Fibroblast of skin of back (primary cell): Measurements from ENCODE around the gene ZNF546.
"Not testable (repeated sequence)": the region's sequence is repeated elsewhere in the genome, so short reads cannot be mapped to it uniquely, and the experiment has no call there.

Experiments
- DNase-seq: peaks from one replicate; pipeline ENCODE4 v3.0.0-alpha.2; 2013

Gene ZNF546

DNA sequence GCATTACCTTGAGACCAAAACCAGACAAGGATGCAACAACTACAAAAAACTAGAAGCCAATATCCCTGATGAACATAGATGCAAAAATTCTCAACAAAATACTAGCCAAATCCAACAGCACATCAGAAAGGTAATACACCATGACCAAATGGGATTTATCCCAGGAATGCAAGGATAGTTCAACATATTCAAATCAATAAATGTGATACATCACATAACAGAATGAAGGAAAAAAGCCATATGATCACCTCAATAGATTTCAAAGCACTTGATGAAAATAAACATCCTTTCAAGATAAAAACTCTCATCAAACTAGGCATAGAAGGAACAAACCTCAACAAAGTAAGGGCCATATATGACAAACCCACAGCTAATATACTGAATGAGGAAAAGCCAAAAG, 10.2 kb upstream of the ZNF546 start:
- no peak for DNase-seq

DNA sequence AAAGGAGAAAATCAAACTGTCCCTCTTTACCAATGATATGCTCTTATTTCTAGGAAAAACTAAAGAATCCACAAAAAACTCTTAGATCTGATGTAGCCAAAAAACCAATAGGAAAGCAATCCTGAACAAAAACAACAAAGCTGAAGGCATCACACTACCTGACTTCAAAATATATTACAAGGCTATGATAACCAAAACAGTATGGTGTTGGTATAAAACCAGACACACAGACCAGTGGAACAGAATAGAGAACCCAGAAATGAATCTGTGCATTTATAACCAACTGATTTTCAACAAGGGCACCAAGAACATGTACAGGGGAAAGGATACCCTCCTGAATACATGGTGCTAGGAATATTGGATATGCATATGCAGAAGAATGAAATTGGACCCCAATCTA, 9.7 kb upstream of the ZNF546 start:
- no peak for DNase-seq

GRCh38 chr19:39987596-39987995, 9.3 kb upstream of the ZNF546 start:
- DNase-seq: no peak

DNA sequence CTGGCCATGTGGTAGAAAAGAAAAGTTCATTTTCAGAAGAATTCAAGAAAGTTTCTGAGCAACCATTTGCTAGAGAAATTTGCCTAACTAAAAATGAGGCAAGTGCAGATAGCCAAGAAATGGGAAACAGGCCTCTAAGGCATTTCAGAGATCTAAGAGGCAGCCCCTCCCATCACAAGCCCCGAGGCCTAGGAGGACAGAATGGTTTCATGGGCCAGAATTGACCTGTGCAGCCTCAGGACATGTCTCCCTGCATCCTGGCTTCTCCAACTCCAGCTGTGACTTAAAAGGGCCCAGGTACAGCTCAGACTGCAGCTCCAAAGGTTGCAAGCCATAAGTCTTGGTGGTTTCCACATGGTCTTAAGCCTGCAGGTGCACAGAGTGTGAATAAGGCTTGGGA, 3.3 kb upstream of the ZNF546 start:
- no peak for DNase-seq

DNA sequence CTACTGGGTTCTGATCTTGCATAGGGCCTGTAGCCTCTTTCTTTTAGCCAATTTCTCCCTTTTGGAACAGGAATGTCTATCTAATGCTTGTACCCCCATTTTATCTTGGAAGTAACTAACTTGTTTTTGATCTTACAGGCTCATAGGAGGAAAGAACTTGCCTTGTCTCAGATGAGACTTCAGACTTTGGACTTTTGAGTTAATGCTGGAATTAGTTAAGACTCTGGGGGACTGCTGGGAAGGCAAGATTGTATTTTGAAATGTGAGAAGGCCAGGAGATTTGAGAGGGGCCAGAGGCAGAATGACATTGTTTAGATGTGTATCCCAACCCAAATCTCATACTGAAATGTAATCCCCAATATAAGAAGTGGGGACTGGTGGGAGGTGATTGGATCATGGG, 2.5 kb upstream of the ZNF546 start:
- DNase-seq: no peak

DNA sequence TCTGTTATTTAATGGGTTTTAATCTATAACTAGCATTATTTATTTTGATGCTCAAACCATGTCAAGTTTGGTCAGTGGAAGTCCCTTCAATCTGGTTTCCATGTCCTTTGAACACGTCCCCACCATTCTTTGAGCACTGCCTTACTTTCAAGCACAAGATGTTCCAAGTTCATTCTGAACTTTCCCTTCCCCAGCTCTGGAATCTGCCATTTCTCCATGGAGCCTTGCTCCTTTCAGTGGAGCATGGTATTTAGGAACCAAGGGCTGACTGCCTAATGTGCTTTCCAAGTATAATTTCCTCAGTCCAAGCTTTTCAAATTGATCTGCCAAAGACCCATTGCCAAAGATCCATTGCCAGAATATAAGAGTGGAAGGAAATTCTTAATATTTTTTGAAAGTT, 1.1 kb upstream of the ZNF546 start:
- no peak for DNase-seq

DNA sequence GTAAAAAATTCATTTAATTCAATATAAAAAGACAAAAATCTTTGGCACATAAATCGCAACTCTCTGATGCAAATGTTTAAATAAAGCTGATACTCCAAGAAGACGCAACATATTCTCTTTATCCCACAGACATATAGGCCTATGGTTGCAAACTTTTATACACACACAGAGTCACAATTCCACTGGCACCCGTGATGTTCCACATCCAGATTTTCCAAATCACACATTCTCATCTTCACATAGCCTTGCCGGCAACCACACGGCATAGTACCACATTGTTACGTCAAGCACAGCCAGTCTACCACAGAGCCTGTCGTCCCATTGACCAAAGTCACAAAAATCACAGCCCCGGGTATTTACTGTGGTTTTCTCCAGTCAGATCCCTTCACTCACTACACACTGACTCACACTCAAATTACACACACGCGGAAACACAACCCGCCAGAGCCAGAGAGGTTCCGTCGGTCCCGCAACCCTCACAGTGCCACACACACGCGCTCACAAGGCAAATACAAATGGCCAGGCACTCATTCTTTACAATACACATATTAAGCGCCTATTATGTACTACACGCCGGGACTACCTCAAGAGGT, 546 bp upstream of the ZNF546 start:
- peak; percentile 71 for DNase-seq

- no peak for DNase-seq
Observed at GRCh38 chr19:39997638-39998216, 867 bp downstream of the ZNF546 start.

- peak; percentile 65 for DNase-seq
Observed at GRCh38 chr19:39998501-39998900, 1.6 kb downstream of the ZNF546 start.

- no peak for DNase-seq
Observed at GRCh38 chr19:40005691-40006272, 8.9 kb downstream of the ZNF546 start.

DNA sequence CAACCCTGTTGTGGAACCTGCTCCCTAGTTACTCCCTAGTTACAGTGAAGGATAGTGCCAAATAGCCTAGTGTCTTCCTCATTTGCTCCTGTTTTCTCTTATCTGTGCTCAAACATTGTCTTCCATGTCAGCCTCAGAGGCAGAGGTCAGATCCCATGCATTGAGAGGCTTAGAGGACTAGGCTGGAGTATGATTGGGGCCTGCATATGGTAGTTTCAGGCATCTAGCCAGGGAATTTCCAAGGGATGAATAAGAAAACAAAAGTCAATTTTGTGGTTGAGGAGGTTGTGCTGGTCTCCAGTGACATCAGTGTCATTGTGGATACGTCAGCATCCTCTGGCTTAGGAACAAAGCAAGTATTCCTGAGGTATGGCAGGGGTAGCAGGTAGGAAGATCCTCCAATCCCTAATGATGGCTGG, 9.4 kb downstream of the ZNF546 start:
- DNase-seq: peak; percentile 82

DNA sequence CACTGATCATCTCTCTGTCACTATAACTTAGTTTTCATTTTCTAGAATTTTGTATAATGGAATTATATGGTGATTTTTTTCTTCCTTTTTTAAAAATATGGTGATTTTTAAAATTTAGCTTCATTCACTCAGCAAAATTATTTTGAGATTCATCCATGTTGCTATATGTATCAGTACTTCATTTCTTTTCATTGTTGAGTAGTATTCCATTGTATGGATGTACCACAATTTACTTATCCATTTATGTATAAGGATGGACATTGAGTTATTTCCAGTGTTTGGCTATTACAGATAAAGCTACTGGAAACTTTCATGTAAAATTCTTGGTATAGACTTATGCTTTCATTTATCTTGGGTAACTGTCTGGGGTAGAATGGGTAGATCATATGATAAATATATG, 12.8 kb downstream of the ZNF546 start:
- DNase-seq: no peak

DNA sequence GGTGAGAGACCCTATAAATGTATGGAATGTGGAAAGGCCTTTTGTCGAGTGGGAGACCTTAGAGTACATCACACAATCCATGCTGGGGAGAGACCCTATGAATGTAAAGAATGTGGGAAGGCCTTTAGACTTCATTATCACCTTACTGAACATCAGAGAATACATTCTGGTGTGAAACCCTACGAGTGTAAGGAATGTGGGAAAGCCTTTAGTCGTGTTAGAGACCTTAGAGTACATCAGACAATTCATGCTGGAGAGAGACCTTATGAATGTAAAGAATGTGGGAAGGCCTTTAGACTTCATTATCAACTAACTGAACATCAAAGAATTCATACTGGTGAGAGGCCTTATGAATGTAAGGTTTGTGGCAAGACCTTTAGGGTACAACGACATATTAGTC, 17.1 kb downstream of the ZNF546 start:
- DNase-seq: no peak

GRCh38 chr19:40023969-40024368, 27.1 kb downstream of the ZNF546 start:
- DNase-seq: no peak

DNA sequence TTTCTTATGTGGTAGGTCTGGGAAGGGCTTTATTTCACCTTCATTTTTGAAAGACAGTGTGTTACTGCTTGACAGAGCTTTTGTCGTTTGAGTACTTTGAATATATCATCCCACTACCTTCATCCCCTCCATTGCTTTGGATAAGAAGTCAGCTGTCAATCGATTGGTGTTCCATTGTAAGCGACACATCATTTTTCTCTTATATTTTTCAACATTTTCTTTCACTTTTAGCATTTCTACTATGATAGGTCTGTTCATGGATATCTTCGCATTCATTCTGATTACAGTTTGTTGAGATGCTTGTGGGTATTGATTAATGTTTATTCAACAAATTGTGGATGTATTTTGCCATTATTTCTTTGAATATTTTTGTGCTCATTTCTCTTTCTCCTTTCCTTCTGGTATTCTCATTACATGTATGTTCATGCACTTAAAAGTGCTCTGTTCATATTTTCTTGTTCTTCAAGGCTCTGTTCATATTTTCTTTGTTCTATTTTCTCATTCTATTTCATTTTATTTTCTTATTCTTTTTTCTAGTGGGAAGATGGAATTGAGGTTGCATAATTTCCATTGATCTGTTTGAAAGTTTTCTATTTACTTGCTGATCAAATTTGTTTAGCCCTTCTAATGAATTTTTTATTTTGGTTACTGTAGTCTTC, 29.2 kb downstream of the ZNF546 start:
- DNase-seq: no peak

DNA sequence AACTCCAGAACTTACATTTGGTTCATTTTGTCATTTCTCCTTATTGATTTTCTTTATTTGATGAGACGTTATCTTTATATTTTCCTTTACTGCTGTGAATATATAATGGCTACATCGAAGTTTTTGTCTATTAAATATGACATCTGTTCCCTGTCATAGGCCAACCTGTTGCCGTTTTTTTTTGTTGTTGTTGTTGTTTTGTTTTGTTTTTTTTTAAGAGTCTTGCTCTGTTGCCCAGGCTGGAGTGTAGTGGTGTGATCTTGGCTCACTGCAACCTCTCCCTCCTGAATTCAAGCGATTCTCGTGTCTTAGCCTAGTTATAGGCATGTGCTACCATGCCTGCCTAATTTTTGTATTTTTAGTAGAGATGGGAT, 29.7 kb downstream of the ZNF546 start:
- DNase-seq: no peak

DNA sequence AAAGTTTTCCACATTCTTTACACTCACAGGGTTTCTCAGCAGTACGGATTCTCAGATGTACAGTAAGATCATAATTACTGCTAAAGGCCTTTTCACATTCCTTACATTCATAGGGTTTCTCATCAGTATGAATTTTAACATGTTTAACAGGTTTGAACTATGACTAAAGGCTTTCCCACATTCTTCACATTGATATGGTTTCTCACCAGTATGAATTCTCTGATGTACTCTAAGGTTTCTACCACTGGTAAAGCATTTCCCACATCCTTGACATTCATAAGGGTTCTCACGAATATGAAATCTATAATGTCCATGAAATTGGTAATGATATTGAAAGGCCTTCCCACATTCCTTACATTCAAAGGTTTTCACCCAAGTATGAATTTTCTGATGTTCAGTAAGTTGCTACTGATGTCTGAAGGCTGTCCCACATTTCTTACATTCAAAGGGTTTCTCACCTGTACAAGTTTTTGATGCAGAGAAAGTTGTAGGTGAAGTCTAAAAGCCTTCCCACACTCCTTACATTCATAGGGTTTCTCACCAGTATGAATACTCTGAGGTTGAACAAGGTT, 37.2 kb downstream of the ZNF546 start:
- no peak for DNase-seq

DNA sequence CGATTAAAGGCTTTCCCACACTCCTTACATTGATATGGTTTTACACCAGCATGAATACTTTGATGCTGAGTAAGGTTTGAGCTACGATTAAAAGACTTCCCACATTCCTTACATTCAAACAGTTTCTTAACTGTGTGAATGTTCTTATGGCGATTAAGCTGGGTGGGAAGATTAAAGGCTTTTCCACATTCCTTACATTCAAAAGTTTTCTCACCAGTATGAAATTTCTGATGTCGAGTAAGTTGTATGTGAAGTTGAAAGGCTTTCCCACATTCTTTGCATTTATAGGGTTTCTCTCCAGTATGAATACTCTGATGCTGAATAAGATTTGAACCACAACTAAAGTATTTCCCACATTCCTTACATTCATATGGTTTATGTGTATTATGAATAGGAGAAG, 39.1 kb downstream of the ZNF546 start:
- peak; percentile 35 for DNase-seq

GRCh38 chr19:40038047-40038446, 41.2 kb downstream of the ZNF546 start:
- DNase-seq: not testable (repeated sequence)

GRCh38 chr19:40041718-40042117, 44.9 kb downstream of the ZNF546 start:
- DNase-seq: not testable (repeated sequence)

- DNase-seq: no peak
Observed at GRCh38 chr19:40053491-40053890, 56.6 kb downstream of the ZNF546 start.

DNA sequence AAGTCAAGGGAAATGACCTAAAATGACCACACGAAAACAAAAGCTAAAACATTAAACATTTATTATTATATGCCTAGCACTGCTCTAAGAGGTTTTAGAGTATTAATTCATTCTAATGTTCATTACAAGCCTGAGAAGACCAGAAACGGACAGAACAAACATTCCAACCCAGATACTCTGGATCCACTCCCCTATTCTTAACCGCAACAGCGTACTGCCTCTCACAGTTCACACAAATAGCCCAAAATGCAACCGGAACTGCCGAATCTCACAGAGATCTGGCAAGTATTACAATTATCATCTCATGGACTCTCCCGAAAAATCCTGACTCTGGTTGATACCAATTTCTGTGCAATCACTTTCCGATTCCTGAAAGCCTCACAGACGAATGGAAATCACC, 57.8 kb downstream of the ZNF546 start:
- DNase-seq: no peak

DNA sequence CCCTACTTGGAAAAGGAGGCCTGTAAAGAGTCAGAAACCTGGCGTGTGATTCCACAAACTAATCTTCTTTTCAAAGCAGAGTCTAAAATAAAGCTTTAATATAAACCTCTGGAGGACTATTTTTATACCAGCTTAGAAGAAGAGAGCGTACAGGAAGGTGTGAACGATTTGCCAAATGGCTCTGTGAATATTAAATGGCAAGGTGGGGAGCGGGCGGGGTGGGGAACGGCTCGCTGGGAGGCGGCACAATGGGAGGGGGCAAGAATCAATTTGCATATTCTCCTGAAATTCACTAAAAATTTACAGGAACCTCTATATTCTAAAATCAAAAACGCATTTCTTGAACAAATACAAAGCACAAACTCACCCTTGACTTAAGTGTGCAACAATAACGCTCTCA, 58.2 kb downstream of the ZNF546 start:
- no peak for DNase-seq
